Activated CD4-positive, CD25-positive, alpha-beta regulatory T cell treated with anti-CD3 and anti-CD28 coated beads, Interleukin-2, amount 50 U/mL, for 24 hours (primary cell): ENCODE measurements around the gene WNT8A.
A peak's percentile ranks its signal among the peaks of the same experiment; 100 is the strongest.
"Not testable (repeated sequence)": the region's sequence is repeated elsewhere in the genome, so short reads cannot be mapped to it uniquely, and the experiment has no call there.

Experiments
- ATAC-seq, 2 donors: fragments of 150-1000 bp; cut with Tn5 transposase; one replicate each; pipeline ENCODE4 v1.10.0; 2021; ENCODE audit warnings: mild to moderate bottlenecking in 1 of 2, moderate library complexity in 1 of 2

The WNT8A gene

GRCh38 chr5:138083702-138084101 is at the start of gene WNT8A:
WNT8A (plus strand) TSS chr5:138084033; CDS start chr5:138084128, 95 bp downstream.
- ATAC-seq = no peak

- peak; percentile 66 to 70 for ATAC-seq
These were observed 48.0 kb upstream of the WNT8A start for GRCh38 chr5:138035605-138036537.

- no peak for ATAC-seq
These were observed 46.6 kb upstream of the WNT8A start for GRCh38 chr5:138037271-138037670.

GRCh38 chr5:138037907-138038633 is 45.8 kb upstream of the WNT8A start:
- no peak for ATAC-seq

- ATAC-seq = no peak
These were observed 45.0 kb upstream of the WNT8A start for GRCh38 chr5:138038826-138039225.

- not testable (repeated sequence) for ATAC-seq
These were observed 38.5 kb upstream of the WNT8A start for GRCh38 chr5:138045283-138045682.

DNA sequence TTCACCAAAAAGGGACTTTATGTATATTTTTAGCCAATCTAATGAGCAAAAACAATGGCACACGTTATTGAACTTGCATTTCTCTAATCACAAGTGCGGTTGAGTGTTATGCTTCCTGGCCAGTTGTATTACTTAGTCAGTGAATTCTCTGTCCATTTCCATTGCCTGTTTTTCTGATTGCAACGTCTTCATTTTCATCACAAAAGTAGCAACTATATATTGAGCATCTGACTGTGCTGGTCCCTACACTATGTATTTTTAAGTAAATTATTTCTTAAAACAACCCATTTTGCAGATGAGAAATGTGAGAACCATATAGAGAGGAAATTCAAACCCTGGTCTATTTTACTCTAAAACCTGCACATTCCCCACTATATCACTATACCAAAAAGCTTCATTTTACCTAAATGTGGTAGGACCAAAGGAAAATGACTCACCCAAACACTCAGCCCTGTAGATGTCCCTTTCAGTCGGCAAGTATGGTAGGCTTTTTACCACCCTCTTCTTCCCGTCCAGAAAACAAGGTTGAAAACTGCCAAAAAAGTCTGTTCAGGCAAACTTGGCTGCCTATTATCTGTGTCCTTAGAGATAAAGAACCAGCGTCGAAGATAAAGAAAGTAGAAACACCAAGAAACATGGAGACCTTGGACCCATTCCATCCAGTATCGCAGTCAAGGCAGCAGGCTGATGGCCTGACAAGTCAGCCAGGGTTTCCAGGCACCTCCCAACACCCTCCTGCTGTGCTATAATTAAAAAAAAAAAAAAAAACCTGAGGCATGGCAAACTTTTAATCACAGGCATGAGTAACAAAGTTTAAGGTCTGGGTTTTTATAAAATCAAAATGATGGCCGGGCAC is 32.2 kb upstream of the WNT8A start:
- ATAC-seq = no peak

DNA sequence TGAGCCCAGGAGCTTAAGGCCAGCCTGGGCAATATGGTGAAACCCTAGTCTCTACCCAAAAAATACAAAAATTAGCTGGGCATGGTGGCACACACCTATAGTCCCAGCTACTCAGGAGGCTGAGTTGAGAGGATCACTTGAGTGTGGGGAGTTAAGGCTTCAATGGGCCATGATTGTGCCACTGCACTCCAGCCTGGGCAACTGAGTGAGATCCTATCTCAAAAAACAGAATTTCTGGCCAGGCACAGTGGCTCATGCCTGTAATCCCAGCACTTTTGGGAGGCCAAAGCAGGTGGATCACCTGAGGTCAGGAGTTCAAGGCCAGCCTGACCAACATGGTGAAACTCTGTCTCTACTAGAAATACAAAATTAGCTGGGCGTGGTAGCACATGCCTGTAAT is 31.1 kb upstream of the WNT8A start:
- ATAC-seq = not testable (repeated sequence)

GRCh38 chr5:138053554-138053953 is 30.3 kb upstream of the WNT8A start:
- ATAC-seq = no peak

GRCh38 chr5:138054206-138054605 is 29.6 kb upstream of the WNT8A start:
- ATAC-seq = no peak

DNA sequence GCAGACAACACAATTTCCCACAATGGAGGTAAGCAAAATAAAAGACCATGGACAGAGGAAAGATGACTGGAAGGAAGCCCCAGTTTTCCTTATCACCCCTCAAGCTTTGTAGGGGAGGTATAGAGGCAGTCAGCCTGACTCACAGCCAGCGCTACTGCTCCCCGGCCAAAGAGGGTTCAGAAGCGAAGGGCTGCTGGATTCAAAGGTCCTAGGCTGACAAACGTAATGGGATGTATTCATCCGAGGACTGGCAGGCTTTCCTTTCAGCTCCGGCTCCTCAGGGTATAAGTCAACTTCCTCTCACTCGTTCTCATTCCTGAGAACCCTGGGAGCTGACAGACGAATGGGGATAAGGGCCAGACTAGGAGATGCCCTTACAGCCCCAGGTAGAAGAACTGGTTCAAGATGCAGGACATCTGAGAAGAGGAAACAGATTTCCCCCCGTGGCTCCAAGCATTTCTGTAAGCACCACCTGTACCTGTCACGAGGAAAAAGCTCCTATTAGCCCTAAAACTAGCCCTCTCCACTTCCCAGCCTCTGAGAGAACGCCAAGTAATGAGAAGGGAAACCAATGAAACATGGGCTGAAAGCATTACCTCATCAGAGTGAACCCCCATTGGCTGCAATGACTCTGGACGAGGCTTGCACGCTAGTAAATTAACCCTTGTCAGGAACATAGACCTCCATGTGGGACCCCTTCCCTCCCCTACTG is 28.8 kb upstream of the WNT8A start:
- ATAC-seq = no peak

GRCh38 chr5:138064526-138064925 is 19.3 kb upstream of the WNT8A start:
- no peak for ATAC-seq

DNA sequence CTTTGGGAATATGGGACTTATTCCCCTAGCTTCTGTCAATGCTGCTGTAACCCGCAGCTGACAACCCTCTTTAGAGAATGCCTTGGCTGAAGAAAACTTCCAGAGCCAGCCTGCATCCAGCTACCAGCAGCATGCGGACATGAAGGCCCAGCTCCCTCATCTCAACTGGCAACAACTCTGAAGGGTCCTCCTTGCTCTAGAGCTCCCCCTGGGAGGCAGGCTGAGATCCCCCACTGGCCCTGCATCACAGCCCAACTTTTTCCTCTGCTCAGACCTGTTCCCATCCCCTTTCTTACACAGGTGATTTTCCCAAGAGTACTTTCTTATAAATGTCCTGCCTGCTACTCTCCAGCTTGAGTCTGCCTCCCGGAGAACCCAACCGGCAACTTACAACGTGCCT is 18.7 kb upstream of the WNT8A start:
- no peak for ATAC-seq

DNA sequence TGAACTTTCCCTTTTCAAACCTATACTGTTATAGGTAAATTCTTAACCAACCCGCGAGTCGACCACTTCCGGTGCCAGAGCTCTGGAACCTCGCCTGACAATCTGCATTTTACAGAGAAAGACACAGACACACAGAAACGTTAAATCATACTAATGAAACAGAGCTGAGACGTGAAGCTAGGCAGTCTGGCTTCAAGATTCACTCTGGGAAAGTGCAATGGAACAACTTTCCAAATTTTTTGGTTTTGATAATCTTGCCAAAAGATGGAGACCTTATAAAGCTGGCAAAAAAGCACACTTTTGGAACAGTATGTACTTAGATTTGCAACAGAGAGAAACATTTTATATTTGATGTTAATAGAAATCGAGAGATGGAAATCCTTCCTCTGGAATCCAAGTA is 15.9 kb upstream of the WNT8A start:
- no peak for ATAC-seq

DNA sequence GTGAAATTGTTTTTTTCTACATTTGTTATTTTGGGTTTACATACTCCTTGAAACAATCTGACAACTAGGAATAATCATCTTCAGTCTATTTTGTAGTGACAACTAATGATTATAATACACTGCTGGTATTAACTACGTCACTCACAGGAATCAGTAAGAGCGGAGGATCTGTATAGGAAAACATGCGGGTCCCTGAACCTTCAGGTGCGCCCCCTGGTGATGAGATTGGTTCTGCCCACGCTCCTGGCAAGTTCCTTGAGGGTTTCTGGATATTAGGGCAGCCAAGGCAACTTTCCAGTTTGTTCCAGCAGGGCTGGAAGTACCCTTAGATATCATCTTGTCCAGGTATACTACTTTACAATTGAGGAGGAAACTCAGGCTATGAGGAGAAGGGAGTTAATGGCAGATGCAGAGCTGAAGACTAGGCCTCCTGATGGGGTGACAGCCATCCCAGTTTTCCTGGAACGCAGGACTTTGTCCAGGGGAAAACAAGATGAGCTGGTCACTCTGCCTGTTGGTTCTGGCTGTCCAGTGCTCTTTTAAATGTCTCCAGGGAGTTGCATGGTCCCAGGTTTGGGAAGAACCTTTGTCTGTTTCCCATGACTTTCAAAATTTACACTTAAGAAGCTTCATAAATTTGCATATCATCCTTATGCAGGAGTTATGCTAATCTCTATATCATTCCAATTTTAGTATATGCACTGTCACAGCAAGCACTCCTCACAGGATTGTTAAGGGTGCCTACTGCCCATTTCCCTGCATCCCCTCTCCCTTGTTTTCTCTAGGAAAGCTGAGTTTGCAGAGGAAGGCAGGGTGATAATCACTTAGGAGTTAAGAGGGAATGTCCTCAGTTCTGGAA is 14.9 kb upstream of the WNT8A start:
- ATAC-seq = peak; percentile 61 to 77

GRCh38 chr5:138070026-138070425 is 13.8 kb upstream of the WNT8A start:
- not testable (repeated sequence) for ATAC-seq

DNA sequence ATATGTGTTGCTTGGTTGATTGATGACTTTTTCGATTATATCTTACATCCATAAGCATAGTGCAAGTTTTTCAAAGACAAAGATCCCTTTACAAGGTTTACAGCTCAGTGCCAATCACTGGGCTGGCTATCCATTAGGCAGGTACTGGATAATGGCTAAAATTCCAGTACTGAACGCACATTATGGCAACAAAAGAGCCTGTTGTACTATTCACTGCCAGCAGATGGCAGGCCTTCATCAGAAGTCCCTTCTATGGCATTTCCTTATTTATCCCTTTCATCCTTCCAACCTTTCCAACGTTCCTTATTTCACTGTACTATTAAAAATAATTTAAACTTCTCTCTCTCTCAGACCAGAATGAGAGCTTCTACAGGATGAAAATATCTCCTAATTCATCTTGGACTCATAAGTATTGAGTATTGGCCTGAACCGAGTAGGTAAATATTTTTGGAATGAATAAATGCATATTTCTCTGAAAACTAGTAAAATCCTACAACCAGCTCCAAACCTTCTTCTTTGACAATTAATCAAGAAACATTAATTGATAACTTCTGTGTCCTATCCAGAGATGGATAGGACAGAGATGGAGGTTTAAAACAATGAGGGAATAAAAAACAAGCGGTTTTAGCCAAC is 6.7 kb upstream of the WNT8A start:
- ATAC-seq = no peak

DNA sequence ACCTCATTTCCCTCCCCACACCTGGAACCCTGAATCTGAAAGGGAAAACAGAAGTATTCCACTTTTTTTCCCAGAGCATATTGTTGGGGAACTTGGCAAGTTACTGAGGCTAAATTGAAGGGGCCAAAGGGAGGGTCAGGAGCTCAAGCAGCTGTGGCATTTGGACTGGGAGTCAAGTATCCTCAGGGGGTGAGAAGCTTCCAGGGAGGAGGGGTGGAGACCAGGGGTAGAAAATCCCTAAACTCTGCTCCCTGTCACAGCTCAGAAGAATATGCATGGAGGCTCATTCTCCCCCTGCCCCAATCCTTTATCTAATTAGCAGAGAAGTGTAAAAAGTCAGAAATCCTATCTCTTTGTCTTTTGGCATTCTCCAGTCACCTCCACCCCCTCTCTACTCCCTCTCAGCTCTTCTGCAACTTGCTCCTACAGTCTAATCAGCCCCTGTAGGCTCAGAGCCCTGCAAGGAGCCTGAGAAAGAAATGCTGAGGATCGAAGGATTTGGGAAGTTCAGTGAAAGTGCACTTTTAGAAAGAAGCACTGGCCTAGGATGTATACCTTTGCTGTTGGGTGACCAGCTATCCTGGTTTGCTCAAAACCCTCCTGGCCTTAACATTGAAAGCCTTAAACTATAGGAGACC is 5.7 kb upstream of the WNT8A start:
- no peak for ATAC-seq

DNA sequence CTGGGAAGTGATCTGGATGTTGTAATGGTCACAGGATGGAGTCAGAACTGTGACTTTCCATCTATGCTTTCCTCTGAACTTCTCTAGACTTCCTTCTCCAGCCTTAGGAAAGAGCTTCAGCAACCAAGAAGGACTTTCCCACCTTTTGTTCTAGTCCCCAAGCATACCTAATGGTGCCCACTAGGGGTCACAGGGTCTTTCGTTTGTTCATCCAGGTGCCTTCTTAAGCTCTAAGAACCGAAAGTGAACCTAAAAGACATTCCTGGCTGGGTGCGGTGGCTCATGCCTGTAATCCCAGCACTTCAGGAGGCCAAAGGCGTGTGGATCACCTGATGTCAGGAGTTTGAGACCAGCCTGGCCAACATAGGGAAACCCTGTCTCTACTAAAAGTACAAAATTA is 1.8 kb upstream of the WNT8A start:
- ATAC-seq = no peak

DNA sequence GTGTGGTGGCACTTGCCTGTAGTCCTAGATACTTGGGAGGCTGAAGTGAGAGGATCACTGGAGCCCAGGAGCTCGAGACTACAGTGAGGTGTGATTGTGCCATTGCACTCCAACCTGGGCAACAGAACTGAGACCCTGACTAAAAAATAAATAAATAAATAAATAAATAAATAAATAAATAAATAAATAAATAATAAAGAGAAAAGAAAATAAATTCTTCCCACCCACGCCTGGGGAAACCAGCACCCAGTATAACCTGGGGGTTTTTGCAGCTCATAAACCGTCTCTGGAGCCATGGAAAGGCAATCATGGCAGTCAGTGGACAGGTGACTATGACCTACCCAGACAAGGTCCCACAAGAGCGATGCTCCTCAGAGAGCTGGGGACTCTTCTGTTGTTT is 7.9 kb downstream of the WNT8A start:
- ATAC-seq = no peak
